K562 (cell line): ENCODE results near the gene YLPM1. TPM values are rescaled to one million over a fixed set of nuclear protein-coding genes. Genes with fewer than 3 reads are reported as not detected.

Experiments
- BRD4 ChIP-seq: fragments of 200-600 bp; sonication (generic); IDR thresholded peaks from 2 replicates; pipeline ENCODE4 v1.6.1; 2017; ENCODE audit warnings: inconsistent platforms
- CGGBP1 ChIP-seq: fragments of 250-450 bp; sonication (Bioruptor Pico); IDR thresholded peaks from 2 replicates; pipeline ENCODE4 v1.9.0; 2021; ENCODE audit warnings: mild to moderate bottlenecking
- CHD1 ChIP-seq: fragments of 200-600 bp; sonication (generic); IDR thresholded peaks from one replicate; pipeline ENCODE4 v1.6.1; 2012; ENCODE audit warnings: mild to moderate bottlenecking, moderate library complexity, low read length, inconsistent platforms
- CLOCK ChIP-seq: fragments of 250-450 bp; sonication (Bioruptor Pico); IDR thresholded peaks from 2 replicates; pipeline ENCODE4 v1.4.0; 2020; ENCODE audit warnings: mild to moderate bottlenecking, moderate library complexity, borderline replicate concordance
- FOXM1 ChIP-seq, 2 experiments: fragments of 450-650 bp in 1 of 2; sonication (generic) in 1 of 2; formaldehyde crosslinking in 1 of 2; IDR thresholded peaks; 2 replicates each; pipeline versions ENCODE4 v1.6.1 to v1.9.0; 2017 to 2022; ENCODE audit warnings: low read depth in 2 of 2, mild to moderate bottlenecking in 2 of 2, missing genetic modification reagents in 1 of 2, moderate library complexity in 1 of 2
- GTF2F1 ChIP-seq: IDR thresholded peaks from 2 replicates; pipeline ENCODE4 v1.6.1; 2011; ENCODE audit warnings: low read depth, low read length, improper control_type of control experiment
- HIVEP1 ChIP-seq: fragments of 250-450 bp; sonication (Bioruptor Pico); IDR thresholded peaks from 2 replicates; pipeline ENCODE4 v1.4.0; 2020; ENCODE audit warnings: mild to moderate bottlenecking
- HNRNPLL ChIP-seq: fragments of 200-400 bp; formaldehyde crosslinking; IDR thresholded peaks from 2 replicates; pipeline ENCODE4 v1.6.1; 2017; ENCODE audit warnings: low read length, low read depth, mild to moderate bottlenecking; ENCODE audit not compliant: poor library complexity, severe bottlenecking
- PHF20 ChIP-seq: fragments of 450-650 bp; IDR thresholded peaks from 2 replicates; pipeline ENCODE4 v1.6.1; 2018; ENCODE audit not compliant: partially characterized antibody
- PHTF2 ChIP-seq: fragments of 250-450 bp; sonication (Bioruptor Pico); IDR thresholded peaks from 2 replicates; pipeline ENCODE4 v1.5.0; 2021; ENCODE audit warnings: mild to moderate bottlenecking
- POLR2AphosphoS2 ChIP-seq: IDR thresholded peaks from 2 replicates; pipeline ENCODE4 v1.6.1; 2012; ENCODE audit warnings: low read length, improper control_type of control experiment
- RHOXF2B ChIP-seq: fragments of 250-450 bp; sonication (Bioruptor Pico); conservative IDR thresholded peaks from 2 replicates; pipeline ENCODE4 v1.5.1; 2021
- TCF7L2 ChIP-seq: fragments of 150-350 bp; IDR thresholded peaks from 2 replicates; pipeline ENCODE4 v1.6.1; 2016; ENCODE audit warnings: low read depth, mild to moderate bottlenecking, low read length, moderate library complexity
- TGIF2 ChIP-seq: sonication (generic); formaldehyde crosslinking; IDR thresholded peaks from 2 replicates; pipeline ENCODE4 v1.8.1; 2022; ENCODE audit warnings: mild to moderate bottlenecking, missing genetic modification reagents, moderate library complexity
- ZFP36 ChIP-seq: fragments of 150-350 bp; IDR thresholded peaks from 2 replicates; pipeline ENCODE4 v1.6.1; 2018; ENCODE audit warnings: low read length, low read depth; ENCODE audit not compliant: partially characterized antibody
- ZNF143 ChIP-seq: sonication (generic); formaldehyde crosslinking; IDR thresholded peaks from 2 replicates; pipeline ENCODE4 v1.9.0; 2022; ENCODE audit warnings: mild to moderate bottlenecking, missing genetic modification reagents
- ZNF592 ChIP-seq: fragments of 450-650 bp; IDR thresholded peaks from 2 replicates; pipeline ENCODE4 v1.6.1; 2017; ENCODE audit warnings: antibody characterized with exemption, mild to moderate bottlenecking
- polyA plus RNA-seq, 8 experiments: library from polyadenylated mRNA; depleted of rRNA in 4 of 8; stranded (reverse) in 5 of 8; unstranded in 3 of 8; fragments of >200 nt; fragmentation: Nextera tagmentation in 2 of 8; fragmentation: Illumina TruSeq in 1 of 8; extraction: Ambion mirVana in 2 of 8; extraction: Trizol in 1 of 8; gene quantifications; 2 replicates each; pipeline versions ENCODE4 v1.2.1 to v1.2.3, GENCODE V29; 2011 to 2014; ENCODE audit warnings: inconsistent platforms in 1 of 8, missing spikeins in 1 of 8
- total RNA-seq, 7 experiments: library from RNA; depleted of rRNA in 6 of 7; stranded (reverse); fragments of >200 nt in 6 of 7; fragmentation: Illumina TruSeq in 2 of 7; extraction: Trizol in 2 of 7; gene quantifications; 2 replicates each; pipeline versions ENCODE4 v1.2.1 to v1.2.3, GENCODE V29; 2011 to 2021; ENCODE audit warnings: low replicate concordance in 1 of 7

YLPM1 gene
- total and polyA plus RNA-seq, 9 of the 15 experiments (the other 6 are each of a cell fraction or from before 2014, with no cell fraction given): 7.2 to 32.7 (median 14.6) TPM

- TF ChIP-seq CLOCK (CRISPR knock-in tag): no peak
- TF ChIP-seq ZFP36: no peak
- TF ChIP-seq FOXM1 (IDR thresholded peaks at IDR 0.05; ENCODE audit: low read depth): peak; percentile 63
- no peak for TF ChIP-seq FOXM1 (CRISPR knock-in tag; IDR thresholded peaks at IDR 0.05; ENCODE audit: low read depth)
- no peak for TF ChIP-seq TCF7L2
- TF ChIP-seq BRD4: no peak
- no peak for TF ChIP-seq CGGBP1 (CRISPR knock-in tag)
- no peak for TF ChIP-seq HIVEP1
- no peak for TF ChIP-seq CHD1
- TF ChIP-seq GTF2F1: no peak
- no peak for TF ChIP-seq PHTF2 (CRISPR knock-in tag)
- no peak for TF ChIP-seq ZNF592
- TF ChIP-seq RHOXF2B: no peak
- TF ChIP-seq PHF20: peak; percentile 75
- TF ChIP-seq TGIF2 (CRISPR knock-in tag): no peak
- TF ChIP-seq HNRNPLL: no peak
- TF ChIP-seq ZNF143 (CRISPR knock-in tag): no peak
- TF ChIP-seq POLR2AphosphoS2: no peak
These were observed at the start of gene YLPM1 (continued) for GRCh38 chr14:74762917-74763802.
